ENCODE measurements around the gene USP25. TPM values are rescaled to one million over a fixed set of nuclear protein-coding genes. Genes with fewer than 3 reads are reported as not detected.

USP25 gene
- total RNA-seq, 1 donor from 2014 or later: 82.8 TPM

DNA sequence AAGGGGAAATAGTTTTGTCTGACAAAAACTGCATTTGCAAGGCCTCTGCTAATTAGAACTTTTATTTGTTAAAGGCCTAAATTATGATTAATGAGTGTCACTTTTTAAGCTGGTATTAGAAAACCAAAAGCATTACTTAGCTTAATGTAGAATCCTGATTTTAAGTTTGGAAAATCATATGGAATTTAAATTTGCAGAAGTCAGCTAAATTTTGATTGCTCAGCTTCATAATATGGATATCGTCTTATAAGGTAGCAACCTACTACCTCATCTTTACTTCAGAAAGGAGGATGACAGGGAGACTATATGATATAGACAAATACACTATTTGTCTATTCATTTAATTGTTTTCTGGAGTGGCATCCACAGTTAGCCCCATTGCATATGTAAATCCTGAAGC is 114.0 kb downstream of the USP25 start:
- Mint-ChIP-seq H3K27me3 (ENCODE audit: low read depth) (no peaks in the 10 kb centered on the region), H3K9me3 (no peaks in the 10 kb centered on the region), H3K27ac (peak overlapping the region; percentile 10), H3K36me3 (peaks cover 2% of the 10 kb centered on the region), H3K4me3 (no peak overlapping the region), H3K4me1 (peaks cover 11% of the 10 kb centered on the region)
- TF ChIP-seq, protein P1, sequence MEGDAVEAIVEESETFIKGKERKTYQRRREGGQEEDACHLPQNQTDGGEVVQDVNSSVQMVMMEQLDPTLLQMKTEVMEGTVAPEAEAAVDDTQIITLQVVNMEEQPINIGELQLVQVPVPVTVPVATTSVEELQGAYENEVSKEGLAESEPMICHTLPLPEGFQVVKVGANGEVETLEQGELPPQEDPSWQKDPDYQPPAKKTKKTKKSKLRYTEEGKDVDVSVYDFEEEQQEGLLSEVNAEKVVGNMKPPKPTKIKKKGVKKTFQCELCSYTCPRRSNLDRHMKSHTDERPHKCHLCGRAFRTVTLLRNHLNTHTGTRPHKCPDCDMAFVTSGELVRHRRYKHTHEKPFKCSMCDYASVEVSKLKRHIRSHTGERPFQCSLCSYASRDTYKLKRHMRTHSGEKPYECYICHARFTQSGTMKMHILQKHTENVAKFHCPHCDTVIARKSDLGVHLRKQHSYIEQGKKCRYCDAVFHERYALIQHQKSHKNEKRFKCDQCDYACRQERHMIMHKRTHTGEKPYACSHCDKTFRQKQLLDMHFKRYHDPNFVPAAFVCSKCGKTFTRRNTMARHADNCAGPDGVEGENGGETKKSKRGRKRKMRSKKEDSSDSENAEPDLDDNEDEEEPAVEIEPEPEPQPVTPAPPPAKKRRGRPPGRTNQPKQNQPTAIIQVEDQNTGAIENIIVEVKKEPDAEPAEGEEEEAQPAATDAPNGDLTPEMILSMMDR (IDR thresholded peaks at IDR 0.05; ENCODE audit: unreplicated experiment): no peak
- DNase-seq (ENCODE audit: low spot score in 2 of 2, unreplicated experiment in 2 of 2): no peak

GRCh38 chr21:15848634-15849560 is 119.1 kb downstream of the USP25 start:
- no peak overlapping the region for H3K4me3 Mint-ChIP-seq
- no peaks in the 10 kb centered on the region for H3K9me3 Mint-ChIP-seq
- no peaks in the 10 kb centered on the region for H3K27me3 Mint-ChIP-seq (ENCODE audit: low read depth)
- no peak overlapping the region for H3K27ac Mint-ChIP-seq
- peaks cover 4% of the 10 kb centered on the region for H3K36me3 Mint-ChIP-seq
- no peak for DNase-seq (ENCODE audit: low spot score in 2 of 2, unreplicated experiment in 2 of 2)
- peaks cover 10% of the 10 kb centered on the region for H3K4me1 Mint-ChIP-seq
- TF ChIP-seq, protein P1 (IDR thresholded peaks at IDR 0.05; ENCODE audit: unreplicated experiment): no peak

DNA sequence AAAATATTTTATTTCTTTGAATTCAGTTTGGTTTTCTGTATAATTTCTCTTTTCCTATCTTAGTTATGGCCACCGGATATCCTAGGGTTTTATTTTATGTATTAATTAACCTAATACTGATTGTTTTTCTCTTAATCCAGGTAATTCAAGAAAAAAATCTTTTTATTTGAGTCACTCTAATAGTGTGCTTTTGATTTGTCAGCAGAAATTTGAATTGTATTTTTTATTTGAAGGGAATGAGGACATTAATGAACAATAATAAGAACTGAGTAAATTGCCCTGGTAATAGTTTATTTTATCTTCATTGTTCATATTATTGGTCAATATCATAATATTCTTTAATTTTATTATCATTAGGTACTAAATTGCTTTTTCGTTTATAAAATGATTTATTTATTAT is 120.1 kb downstream of the USP25 start:
- Mint-ChIP-seq H3K36me3 (peaks cover 11% of the 10 kb centered on the region), H3K27ac (no peak overlapping the region), H3K9me3 (peaks cover 6% of the 10 kb centered on the region), H3K4me3 (no peak overlapping the region), H3K27me3 (ENCODE audit: low read depth) (no peaks in the 10 kb centered on the region), H3K4me1 (peaks cover 10% of the 10 kb centered on the region)
- DNase-seq (ENCODE audit: low spot score in 2 of 2, unreplicated experiment in 2 of 2): no peak
- TF ChIP-seq, protein P1 (IDR thresholded peaks at IDR 0.05; ENCODE audit: unreplicated experiment): no peak

- no peak for DNase-seq (ENCODE audit: low spot score in 2 of 2, unreplicated experiment in 2 of 2)
- peaks cover 15% of the 10 kb centered on the region for H3K36me3 Mint-ChIP-seq
- H3K27ac Mint-ChIP-seq: no peak overlapping the region
- TF ChIP-seq, protein P1 (IDR thresholded peaks at IDR 0.05; ENCODE audit: unreplicated experiment): no peak
- H3K4me1 Mint-ChIP-seq: peaks cover 10% of the 10 kb centered on the region
- H3K27me3 Mint-ChIP-seq (ENCODE audit: low read depth): no peaks in the 10 kb centered on the region
- H3K9me3 Mint-ChIP-seq: peaks cover 7% of the 10 kb centered on the region
- no peak overlapping the region for H3K4me3 Mint-ChIP-seq
These were observed 120.9 kb downstream of the USP25 start for GRCh38 chr21:15850645-15851044.

DNA sequence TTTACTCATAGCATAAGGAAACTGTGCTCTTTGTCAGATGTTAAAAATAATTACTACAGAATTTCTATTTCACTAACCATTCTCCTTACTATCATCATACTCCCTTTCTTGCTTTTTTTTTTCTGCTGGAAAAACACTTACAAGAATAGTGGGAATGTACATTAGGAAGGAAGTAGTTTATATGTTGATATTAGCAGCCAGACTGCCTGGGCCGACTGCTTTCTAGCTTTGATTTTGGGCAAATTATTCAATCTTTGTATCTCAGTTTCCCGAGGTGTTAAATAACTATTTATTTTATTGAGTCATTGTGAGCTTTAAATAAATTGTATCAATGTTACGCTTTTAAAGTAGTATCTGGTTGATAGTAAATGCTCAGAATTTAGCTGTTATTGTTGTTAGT is 122.4 kb downstream of the USP25 start:
- TF ChIP-seq, protein P1 (IDR thresholded peaks at IDR 0.05; ENCODE audit: unreplicated experiment): no peak
- Mint-ChIP-seq H3K36me3 (peaks cover 20% of the 10 kb centered on the region), H3K27ac (no peak overlapping the region), H3K4me1 (peaks cover 10% of the 10 kb centered on the region), H3K4me3 (no peak overlapping the region), H3K9me3 (peaks cover 12% of the 10 kb centered on the region), H3K27me3 (ENCODE audit: low read depth) (no peaks in the 10 kb centered on the region)
- DNase-seq (ENCODE audit: low spot score in 2 of 2, unreplicated experiment in 2 of 2): no peak
